HG02852 (cell line): ENCODE results near the gene PRR29.
"Not testable (repeated sequence)": the region's sequence is repeated elsewhere in the genome, so short reads cannot be mapped to it uniquely, and the experiment has no call there.

ENCODE experiments used
- ATAC-seq: cut with Tn5 transposase; IDR thresholded peaks from one replicate; pipeline ENCODE4 v1.9.1; 2021; ENCODE audit warnings: mild to moderate bottlenecking, moderate library complexity; ENCODE audit not compliant: unreplicated experiment

The PRR29 gene

GRCh38 chr17:63995626-63996025, 2.5 kb upstream of the PRR29 start:
- no peak for ATAC-seq

GRCh38 chr17:63996430-63997182, 1.5 kb upstream of the PRR29 start:
- ATAC-seq: no peak

- no peak for ATAC-seq
Measured at GRCh38 chr17:63997341-63998048, 656 bp upstream of the PRR29 start.

- ATAC-seq: no peak
Measured at GRCh38 chr17:63998721-63999679, 849 bp downstream of the PRR29 start.

GRCh38 chr17:63999680-64000531, 1.8 kb downstream of the PRR29 start:
- no peak for ATAC-seq

GRCh38 chr17:64001091-64001579, 3.0 kb downstream of the PRR29 start:
- no peak for ATAC-seq

- no peak for ATAC-seq
Measured at GRCh38 chr17:64001763-64002529, 3.8 kb downstream of the PRR29 start.

GRCh38 chr17:64002658-64003525, 4.7 kb downstream of the PRR29 start:
- no peak for ATAC-seq

GRCh38 chr17:64003526-64004121, 5.5 kb downstream of the PRR29 start:
- no peak for ATAC-seq

GRCh38 chr17:64004218-64004770, 6.1 kb downstream of the PRR29 start:
- no peak for ATAC-seq

GRCh38 chr17:64004903-64005733, 7.0 kb downstream of the PRR29 start:
- no peak for ATAC-seq

GRCh38 chr17:64005734-64006167, 7.6 kb downstream of the PRR29 start:
- no peak for ATAC-seq

- no peak for ATAC-seq
Measured at GRCh38 chr17:64006361-64007088, 8.4 kb downstream of the PRR29 start.

- not testable (repeated sequence) for ATAC-seq
Measured at GRCh38 chr17:64007089-64007837, 9.1 kb downstream of the PRR29 start.

- ATAC-seq: no peak
Measured at GRCh38 chr17:64007838-64008282, 9.7 kb downstream of the PRR29 start.
